C4-2B (cell line): Measurements from ENCODE around the gene IGFBP6.

Experiments used
- H3K27ac ChIP-seq: fragments of 450-650 bp; 2 replicates; pipeline ENCODE4 v1.5.1; 2017
- ZFX ChIP-seq: fragments of 450-650 bp; IDR thresholded peaks from 2 replicates; pipeline ENCODE4 v1.6.1; 2017
- TF ChIP-seq, protein P1 (sequence below): fragments of 450-650 bp; conservative IDR thresholded peaks from 2 replicates; pipeline ENCODE4 v1.5.1; 2017; ENCODE audit warnings: mild to moderate bottlenecking

IGFBP6 gene

DNA sequence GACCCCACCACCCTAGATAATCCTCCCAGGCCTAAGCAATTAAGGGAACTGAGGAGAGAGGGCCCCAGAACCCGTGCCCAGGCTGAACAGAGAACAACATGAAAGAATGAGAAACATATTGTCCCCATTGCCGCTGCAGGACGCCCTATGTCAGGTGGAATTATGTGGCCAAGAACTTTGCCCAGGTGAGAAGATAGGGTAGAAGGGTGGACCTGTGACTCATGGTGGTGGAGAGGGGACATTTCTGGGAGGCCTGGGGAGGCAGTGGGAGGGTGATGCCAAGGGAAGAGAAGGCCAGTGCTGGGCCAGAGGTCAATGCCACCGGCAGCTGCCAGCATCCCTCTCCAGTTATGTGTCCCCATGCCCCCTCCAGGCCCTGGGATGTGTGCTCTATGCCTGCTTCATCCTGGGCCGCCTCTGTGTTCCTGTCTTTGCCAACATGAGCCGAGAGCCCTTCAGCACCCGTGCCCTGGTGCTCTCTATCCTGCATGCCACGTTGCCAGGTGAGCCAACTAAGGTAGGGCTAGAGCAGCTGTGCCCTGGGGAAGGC lies 21.4 kb downstream of the IGFBP6 start:
- no peak overlapping the region for H3K27ac ChIP-seq
- TF ChIP-seq, protein P1, sequence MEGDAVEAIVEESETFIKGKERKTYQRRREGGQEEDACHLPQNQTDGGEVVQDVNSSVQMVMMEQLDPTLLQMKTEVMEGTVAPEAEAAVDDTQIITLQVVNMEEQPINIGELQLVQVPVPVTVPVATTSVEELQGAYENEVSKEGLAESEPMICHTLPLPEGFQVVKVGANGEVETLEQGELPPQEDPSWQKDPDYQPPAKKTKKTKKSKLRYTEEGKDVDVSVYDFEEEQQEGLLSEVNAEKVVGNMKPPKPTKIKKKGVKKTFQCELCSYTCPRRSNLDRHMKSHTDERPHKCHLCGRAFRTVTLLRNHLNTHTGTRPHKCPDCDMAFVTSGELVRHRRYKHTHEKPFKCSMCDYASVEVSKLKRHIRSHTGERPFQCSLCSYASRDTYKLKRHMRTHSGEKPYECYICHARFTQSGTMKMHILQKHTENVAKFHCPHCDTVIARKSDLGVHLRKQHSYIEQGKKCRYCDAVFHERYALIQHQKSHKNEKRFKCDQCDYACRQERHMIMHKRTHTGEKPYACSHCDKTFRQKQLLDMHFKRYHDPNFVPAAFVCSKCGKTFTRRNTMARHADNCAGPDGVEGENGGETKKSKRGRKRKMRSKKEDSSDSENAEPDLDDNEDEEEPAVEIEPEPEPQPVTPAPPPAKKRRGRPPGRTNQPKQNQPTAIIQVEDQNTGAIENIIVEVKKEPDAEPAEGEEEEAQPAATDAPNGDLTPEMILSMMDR: no peak
- TF ChIP-seq ZFX: no peak

DNA sequence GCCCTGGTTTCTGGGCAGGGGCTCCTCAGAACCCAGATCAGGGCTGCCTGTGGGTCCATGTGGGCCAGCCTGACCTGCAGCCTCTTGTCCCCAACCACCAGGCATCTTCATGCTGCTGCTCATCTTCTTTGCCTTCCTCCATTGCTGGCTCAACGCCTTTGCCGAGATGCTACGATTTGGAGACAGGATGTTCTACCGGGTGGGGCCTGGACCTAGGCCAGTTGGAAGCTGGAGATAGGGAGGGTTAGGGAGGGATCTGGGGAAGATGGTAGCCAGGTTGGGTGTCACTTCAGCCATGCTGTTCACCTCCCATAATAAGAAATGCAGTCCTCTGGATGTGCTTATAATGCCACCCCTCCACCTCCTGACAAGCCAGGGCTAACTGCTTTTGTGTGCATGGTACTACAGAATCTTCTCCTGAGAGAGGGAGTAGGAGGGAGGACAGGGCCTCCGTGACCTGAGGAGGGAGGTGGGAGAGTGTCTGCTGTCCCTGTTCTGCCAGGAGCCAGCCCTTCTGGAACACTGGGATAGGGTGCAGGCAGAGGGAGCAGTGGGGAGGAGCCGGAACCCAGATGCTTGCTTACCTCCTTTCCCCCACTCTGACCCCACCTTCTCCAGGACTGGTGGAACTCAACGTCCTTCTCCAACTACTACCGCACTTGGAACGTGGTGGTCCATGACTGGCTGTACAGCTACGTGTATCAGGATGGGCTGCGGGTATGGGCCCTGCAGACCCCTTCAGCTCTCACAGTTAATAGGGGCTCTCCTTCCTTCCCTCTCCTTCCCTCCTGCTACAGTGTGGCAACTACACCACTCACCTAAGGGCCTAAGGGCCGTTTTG lies 23.4 kb downstream of the IGFBP6 start:
- TF ChIP-seq, protein P1: no peak
- TF ChIP-seq ZFX: no peak
- H3K27ac ChIP-seq: no peak overlapping the region

DNA sequence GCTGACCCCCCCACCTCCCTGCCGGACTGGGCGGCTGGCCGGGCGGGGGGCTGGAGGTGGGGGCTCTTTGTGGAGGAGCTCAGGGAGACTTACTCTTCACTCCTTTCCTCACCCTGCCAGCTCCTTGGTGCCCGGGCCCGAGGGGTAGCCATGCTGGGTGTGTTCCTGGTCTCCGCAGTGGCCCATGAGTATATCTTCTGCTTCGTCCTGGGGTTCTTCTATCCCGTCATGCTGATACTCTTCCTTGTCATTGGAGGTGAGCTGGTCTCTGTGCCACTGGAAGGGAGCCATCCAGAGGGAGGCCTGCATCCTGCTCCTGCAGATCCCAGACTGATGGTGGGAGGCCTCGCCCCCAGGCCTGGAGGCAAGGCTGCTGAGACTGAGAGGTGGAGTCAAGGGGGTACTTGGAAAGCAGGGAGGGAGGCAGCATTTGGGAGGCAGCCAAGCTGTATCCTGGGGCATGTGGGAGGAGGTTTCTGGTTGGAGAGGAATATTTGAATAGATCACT lies 25.5 kb downstream of the IGFBP6 start:
- no peak overlapping the region for H3K27ac ChIP-seq
- TF ChIP-seq, protein P1: no peak
- no peak for TF ChIP-seq ZFX

DNA sequence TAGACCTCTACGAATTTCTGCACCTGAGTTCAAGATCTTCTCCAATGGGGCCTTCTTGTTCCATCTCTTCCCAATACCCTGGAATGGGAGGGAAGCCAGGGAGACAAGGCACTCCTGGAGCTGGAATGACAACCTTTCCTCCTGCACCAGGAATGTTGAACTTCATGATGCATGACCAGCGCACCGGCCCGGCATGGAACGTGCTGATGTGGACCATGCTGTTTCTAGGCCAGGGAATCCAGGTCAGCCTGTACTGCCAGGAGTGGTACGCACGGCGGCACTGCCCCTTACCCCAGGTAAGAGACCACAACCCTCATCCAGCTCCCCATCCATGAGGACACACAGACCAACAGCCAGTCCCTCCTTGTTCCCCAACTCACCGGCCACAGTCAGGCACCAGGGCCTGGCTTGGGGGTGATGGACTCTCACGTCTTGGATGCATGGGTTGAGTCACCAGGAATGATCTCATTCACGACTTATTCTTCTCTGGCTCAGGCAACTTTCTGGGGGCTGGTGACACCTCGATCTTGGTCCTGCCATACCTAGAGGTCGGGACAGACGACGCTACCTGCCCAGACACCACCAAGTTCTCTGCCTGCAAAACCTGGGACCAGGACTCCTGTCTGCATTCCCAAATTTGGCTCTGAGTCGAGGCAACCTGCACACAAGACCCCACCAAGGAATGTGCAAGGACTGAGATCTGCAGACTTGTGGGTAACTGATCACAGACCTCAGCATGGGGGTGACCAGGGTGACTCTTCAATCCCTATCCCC lies 26.3 kb downstream of the IGFBP6 start:
- no peak overlapping the region for H3K27ac ChIP-seq
- TF ChIP-seq, protein P1: no peak
- TF ChIP-seq ZFX: no peak

DNA sequence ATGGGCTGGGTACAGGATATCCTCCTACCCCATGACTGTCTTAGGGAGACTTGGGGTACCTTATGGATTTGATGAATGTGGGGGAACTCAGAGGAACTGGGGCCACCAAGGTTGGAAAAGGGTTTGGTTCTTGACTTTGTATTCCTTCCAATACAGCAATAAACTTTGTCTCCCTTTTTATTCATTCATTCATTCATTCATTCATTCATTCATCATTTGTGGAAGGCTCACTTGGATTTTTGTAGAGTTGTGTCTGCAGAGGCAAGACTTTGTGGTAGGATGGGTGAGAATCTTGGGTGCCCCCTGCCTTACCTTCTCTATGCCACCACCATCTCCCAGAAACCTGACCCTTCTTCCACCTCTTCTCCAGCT lies 26.9 kb downstream of the IGFBP6 start:
- TF ChIP-seq ZFX: no peak
- TF ChIP-seq, protein P1: no peak
- H3K27ac ChIP-seq: no peak overlapping the region

DNA sequence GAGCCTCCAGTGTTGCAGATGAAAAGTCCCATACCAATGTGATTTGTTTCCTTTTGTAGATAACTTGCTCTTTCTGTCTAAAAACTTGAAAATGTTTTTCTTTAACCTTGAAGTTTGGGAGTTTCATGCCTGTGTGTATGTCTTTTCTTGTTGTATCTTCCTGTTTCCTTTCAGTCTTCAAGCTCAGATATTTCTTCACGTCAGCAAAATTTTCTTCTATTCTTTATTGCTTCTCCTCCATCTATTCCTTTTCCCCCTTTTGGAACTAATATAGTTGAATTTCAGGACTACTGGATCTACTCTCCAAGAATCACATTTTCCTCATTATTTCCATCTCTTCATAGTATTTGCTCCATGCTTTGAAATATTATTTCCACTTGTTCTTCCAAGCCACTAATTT lies 29.7 kb downstream of the IGFBP6 start:
- TF ChIP-seq, protein P1: no peak
- TF ChIP-seq ZFX: no peak
- no peak overlapping the region for H3K27ac ChIP-seq
